GM12878 (cell line): Measurements from ENCODE around the gene SMARCA4. TPM values are rescaled to one million over a fixed set of nuclear protein-coding genes. Genes with fewer than 3 reads are reported as not detected.

Source experiments
- ATAC-seq: fragments of 200-7000 bp; cut with Tn5 transposase; 3 replicates; pipeline ENCODE4 v1.9.1; 2020; ENCODE audit warnings: mild to moderate bottlenecking, moderate library complexity
- BruUV-seq: library from RNA; stranded (reverse); fragments of 400-500 nt; replicated peaks from 2 replicates; lab custom pipeline; 2021; lab: Mats Ljungman, UMichigan
- CTCF ChIA-PET: fragments of 300-600 bp; sonication (Branson Sonifier 250); formaldehyde crosslinking; extraction: SDS; loops from one replicate; lab custom pipeline; 2021; ENCODE audit warnings: inconsistent platforms; lab: Yijun Ruan, JAX
- POLR2A ChIA-PET: fragments of 350-600 bp; formaldehyde crosslinking; extraction: SDS; loops from one replicate; lab custom pipeline; 2021; ENCODE audit warnings: inconsistent platforms; lab: Charles Lee
- RAD21 ChIA-PET: fragments of 300-600 bp; sonication (Branson Sonifier 250); formaldehyde crosslinking; loops from one replicate; lab custom pipeline; 2023; ENCODE audit warnings: antibody characterized with exemption; ENCODE audit not compliant: unreplicated experiment; lab: Charles Lee
- SMC1A ChIA-PET: fragments of 300-600 bp; sonication (Branson Sonifier 250); formaldehyde crosslinking; loops from one replicate; lab custom pipeline; 2023; ENCODE audit not compliant: unreplicated experiment, uncharacterized antibody; lab: Charles Lee
- DNase-seq: peaks from one replicate; pipeline ENCODE4 v3.0.0-alpha.2; 2011; ENCODE audit warnings: low read depth, low spot score
- FAIRE-seq: peaks from 3 replicates; lab custom pipeline; 2011; peaks lifted over from hg19 to GRCh38; lab: Jason Lieb, UNC
- H2AFZ ChIP-seq: 2 replicates; pipeline ENCODE4 v1.6.0; 2011; ENCODE audit warnings: low read depth, low read length, control low read depth; ENCODE audit not compliant: control insufficient read depth
- H3K27ac ChIP-seq: 2 replicates; pipeline ENCODE4 v1.5.1; 2011; ENCODE audit warnings: control low read depth; ENCODE audit not compliant: control insufficient read depth, insufficient read depth
- H3K27me3 ChIP-seq, 2 experiments: replicated peaks in 1 of 2; 2 replicates each; pipeline versions ENCODE4 v1.6.0 to v1.6.1; 2011; ENCODE audit warnings: low read length in 1 of 2; ENCODE audit not compliant: control insufficient read depth in 2 of 2, insufficient read depth in 2 of 2
- H3K36me3 ChIP-seq, 2 experiments: 2 replicates each; pipeline ENCODE4 v1.5.1; 2011; ENCODE audit warnings: low read length in 1 of 2; ENCODE audit not compliant: control insufficient read depth in 2 of 2, insufficient read depth in 2 of 2
- H3K4me1 ChIP-seq: 2 replicates; pipeline ENCODE4 v1.6.1; 2011; ENCODE audit warnings: mild to moderate bottlenecking, low read length, moderate library complexity, mixed read lengths; ENCODE audit not compliant: control insufficient read depth, insufficient read depth
- H3K4me2 ChIP-seq: 2 replicates; pipeline ENCODE4 v1.6.0; 2011; ENCODE audit warnings: control low read depth; ENCODE audit not compliant: control insufficient read depth, insufficient read depth
- H3K4me3 ChIP-seq: fragments of 200-600 bp; sonication (generic); 2 replicates; pipeline ENCODE4 v1.5.1; 2016
- H3K79me2 ChIP-seq: 2 replicates; pipeline ENCODE4 v1.6.0; 2011; ENCODE audit warnings: low read length; ENCODE audit not compliant: control insufficient read depth, insufficient read depth
- H3K9ac ChIP-seq: 2 replicates; pipeline ENCODE4 v1.8.0; 2011; ENCODE audit warnings: low read length, control low read depth, mixed read lengths; ENCODE audit not compliant: control insufficient read depth, insufficient read depth
- H3K9me3 ChIP-seq: replicated peaks from 3 replicates; pipeline ENCODE4 v1.5.1; 2011; ENCODE audit warnings: mild to moderate bottlenecking, low read length; ENCODE audit not compliant: control insufficient read depth, insufficient read depth
- H4K20me1 ChIP-seq: 2 replicates; pipeline ENCODE4 v1.6.0; 2011; ENCODE audit not compliant: control insufficient read depth, insufficient read depth
- BRCA1 ChIP-seq: IDR thresholded peaks from 2 replicates; pipeline ENCODE4 v1.6.1; 2011; ENCODE audit warnings: low read depth, low read length, improper control_type of control experiment
- CREB1 ChIP-seq: IDR thresholded peaks from 2 replicates; pipeline ENCODE4 v1.6.1; 2012; ENCODE audit warnings: low read depth, mild to moderate bottlenecking, inconsistent platforms
- EZH2 ChIP-seq: IDR thresholded peaks from 2 replicates; pipeline ENCODE4 v1.6.1; 2012; ENCODE audit warnings: low read depth, mild to moderate bottlenecking, control low read depth, inconsistent platforms, low read length, borderline replicate concordance; ENCODE audit not compliant: control insufficient read depth
- MAX ChIP-seq: IDR thresholded peaks from 2 replicates; pipeline ENCODE4 v1.6.1; 2012; ENCODE audit warnings: low read depth, low read length, improper control_type of control experiment
- NR2F1 ChIP-seq: fragments of 450-650 bp; conservative IDR thresholded peaks from 2 replicates; pipeline ENCODE4 v1.6.1; 2017; ENCODE audit warnings: mild to moderate bottlenecking
- RAD21 ChIP-seq: IDR thresholded peaks from 2 replicates; pipeline ENCODE4 v1.6.1; 2011; ENCODE audit warnings: mild to moderate bottlenecking, low read depth, low read length, moderate library complexity; ENCODE audit not compliant: insufficient read depth
- RB1 ChIP-seq: fragments of 450-650 bp; formaldehyde crosslinking; IDR thresholded peaks from 2 replicates; pipeline ENCODE4 v1.6.1; 2017; ENCODE audit warnings: mild to moderate bottlenecking, borderline replicate concordance
- RELB ChIP-seq: fragments of 450-650 bp; IDR thresholded peaks from 2 replicates; pipeline ENCODE4 v1.6.1; 2017; ENCODE audit warnings: low read depth, mild to moderate bottlenecking, moderate library complexity
- SIN3A ChIP-seq: IDR thresholded peaks from 2 replicates; pipeline ENCODE4 v1.6.1; 2012; ENCODE audit warnings: low read depth, low read length, improper control_type of control experiment
- SREBF2 ChIP-seq: IDR thresholded peaks from 2 replicates; pipeline ENCODE4 v1.6.1; 2012; ENCODE audit warnings: mild to moderate bottlenecking, low read length
- SUPT20H ChIP-seq: IDR thresholded peaks from 2 replicates; pipeline ENCODE4 v1.6.1; 2011; ENCODE audit warnings: low read depth, mild to moderate bottlenecking, low read length, moderate library complexity, borderline replicate concordance; ENCODE audit not compliant: control insufficient read depth
- USF1 ChIP-seq: IDR thresholded peaks from 2 replicates; pipeline ENCODE4 v1.6.1; 2011; ENCODE audit warnings: borderline replicate concordance, low read depth, mild to moderate bottlenecking, moderate library complexity, mixed read lengths, low read length; ENCODE audit not compliant: insufficient read depth; ENCODE audit errors: extremely low read length
- ZNF207 ChIP-seq: fragments of 450-650 bp; IDR thresholded peaks from 2 replicates; pipeline ENCODE4 v1.6.1; 2014; ENCODE audit warnings: antibody characterized with exemption, mild to moderate bottlenecking, borderline replicate concordance
- ZNF687 ChIP-seq: fragments of 450-650 bp; IDR thresholded peaks from 2 replicates; pipeline ENCODE4 v1.6.1; 2017; ENCODE audit warnings: mild to moderate bottlenecking, moderate library complexity
- WGBS: methylation state at CpG from one replicate; pipeline ENCODE4 v1.1.6; 2016; ENCODE audit warnings: low lambda C conversion rate; ENCODE audit not compliant: insufficient replicate concordance, insufficient coverage; ENCODE audit errors: missing lambda C conversion rate; 5-methylcytosine and 5-hydroxymethylcytosine counted together
- in situ Hi-C: fragments of 300-500 bp; cut with MboI; formaldehyde crosslinking; loops from 9 replicates; pipeline ENCODE4 v1.14.3; 2018; ENCODE audit warnings: mixed read lengths
- intact Hi-C: fragments of 100-400 bp; cut with micrococcal nuclease; formaldehyde crosslinking; loops from one replicate; pipeline ENCODE4 v1.14.2; 2022; ENCODE audit not compliant: unreplicated experiment
- polyA plus RNA-seq, 11 experiments: library from polyadenylated mRNA; depleted of rRNA in 4 of 11; unstranded in 6 of 11; stranded (reverse) in 5 of 11; fragments of >200 nt; fragmentation: Nextera tagmentation in 4 of 11; fragmentation: Illumina TruSeq in 1 of 11; extraction: Ambion mirVana in 4 of 11; extraction: Trizol in 1 of 11; gene quantifications; 1 replicate in 1 of 11; 2 replicates in 10 of 11; pipeline versions ENCODE4 v1.2.1 to v1.2.3, GENCODE V29; 2011 to 2016; ENCODE audit warnings: inconsistent platforms in 2 of 11, missing spikeins in 2 of 11, low read depth in 1 of 11
- total RNA-seq, 4 experiments: library from RNA; depleted of rRNA in 3 of 4; stranded (reverse); fragments of >200 nt in 3 of 4; fragmentation: Illumina TruSeq in 1 of 4; extraction: Trizol in 1 of 4; gene quantifications; 2 replicates each; pipeline versions ENCODE4 v1.2.1 to v1.2.3, GENCODE V29; 2013 to 2021

Gene SMARCA4
- total and polyA plus RNA-seq, 10 of the 15 experiments (the other 5 are each of a cell fraction or from before 2014, with no cell fraction given) = 22.4 to 175 (median 57.4) TPM

- TF ChIP-seq RELB (no peak), NR2F1 (no peak)
Observed at GRCh38 chr19:10998045-10998533, 37.3 kb downstream of the SMARCA4 start (continued).

- no TSS peak for BruUV-seq
- no peak for FAIRE-seq
- no peak overlapping the region for H3K27ac ChIP-seq
- H3K4me2 ChIP-seq = no peak overlapping the region
- no peaks in the 10 kb centered on the region for H4K20me1 ChIP-seq
- no peak overlapping the region for H2AFZ ChIP-seq
- H3K36me3 ChIP-seq = peaks cover 29 to 33% of the 10 kb centered on the region in 2 experiments; a peak in 3 of 4 replicates
- no peak overlapping the region for H3K4me3 ChIP-seq
- no peaks in the 10 kb centered on the region for H3K9me3 ChIP-seq
- RAD21 ChIA-PET = no interaction called here
- H3K9ac ChIP-seq = no peak overlapping the region
- intact Hi-C loops = no loop called here
- H3K4me1 ChIP-seq = no peaks in the 10 kb centered on the region
- SMC1A ChIA-PET = interaction anchor here (0.6 to 1.7 kb wide), 3 partner anchors 56 to 279 kb away, joined by 3 to 4 read pairs (median 3); no protein-coding TSS in a partner anchor
- ATAC-seq = no peak
- WGBS = 93% methylated on average over 7 of the region's 7 CpGs
- in situ Hi-C loops = no loop called here
- CTCF ChIA-PET = interaction anchor here (0.6 to 2.0 kb wide), 3 partner anchors 57 to 229 kb away, joined by 3 to 8 read pairs (median 3); no protein-coding TSS in a partner anchor
- POLR2A ChIA-PET = no interaction called here
- no peak for DNase-seq
- no peaks in the 10 kb centered on the region for H3K79me2 ChIP-seq
- no peaks in the 10 kb centered on the region for H3K27me3 ChIP-seq
- TF ChIP-seq ZNF687 (no peak), MAX (no peak), BRCA1 (no peak), SUPT20H (no peak), EZH2 (no peak), SIN3A (no peak), CREB1 (no peak), RB1 (no peak), USF1 (no peak), RAD21 (no peak), ZNF207 (no peak), SREBF2 (no peak)
Observed at GRCh38 chr19:10998666-10999065, 37.8 kb downstream of the SMARCA4 start.
